Panc1 (cell line): Measurements from ENCODE around the gene PLCG2. TPM values are rescaled to one million over a fixed set of nuclear protein-coding genes. Genes with fewer than 3 reads are reported as not detected.

ENCODE experiments used
- ATAC-seq: fragments of 200-7000 bp; cut with Tn5 transposase; 2 replicates; pipeline ENCODE4 v1.9.1; 2020; ENCODE audit warnings: mild to moderate bottlenecking, moderate library complexity
- BruUV-seq: library from RNA; stranded (reverse); fragments of 400-500 nt; replicated peaks from 2 replicates; lab custom pipeline; 2021; lab: Mats Ljungman, UMichigan
- CTCF ChIA-PET: fragments of 300-600 bp; sonication (Branson Sonifier 250); formaldehyde crosslinking; loops from one replicate; lab custom pipeline; 2022; ENCODE audit warnings: antibody characterized with exemption; lab: Charles Lee
- POLR2A ChIA-PET: fragments of 300-600 bp; sonication (Branson Sonifier 250); formaldehyde crosslinking; loops from one replicate; lab custom pipeline; 2022; ENCODE audit warnings: antibody characterized with exemption; lab: Charles Lee
- DNase-seq: peaks from one replicate; pipeline ENCODE4 v3.0.0-alpha.2; 2010; ENCODE audit warnings: low read depth, low spot score
- H3K27ac ChIP-seq: 2 replicates; pipeline ENCODE4 v1.5.1; 2011; ENCODE audit warnings: mild to moderate bottlenecking, low read length, inconsistent platforms
- H3K27me3 ChIP-seq: fragments of 200-500 bp; sonication (Bioruptor generic); 2 replicates; pipeline ENCODE4 v1.6.0; 2014; ENCODE audit warnings: low read length, inconsistent platforms; ENCODE audit not compliant: control insufficient read depth, insufficient read depth
- H3K36me3 ChIP-seq: fragments of 200-500 bp; sonication (Bioruptor generic); 2 replicates; pipeline ENCODE4 v1.5.1; 2014; ENCODE audit warnings: inconsistent platforms, mild to moderate bottlenecking, low read length, moderate library complexity; ENCODE audit not compliant: control insufficient read depth, insufficient read depth
- H3K4me1 ChIP-seq: 2 replicates; pipeline ENCODE4 v1.5.1; 2011; ENCODE audit warnings: inconsistent platforms, mild to moderate bottlenecking, low read length, moderate library complexity; ENCODE audit not compliant: control insufficient read depth, insufficient read depth
- H3K4me3 ChIP-seq, 2 experiments: 2 replicates each; pipeline ENCODE4 v1.5.1; 2011 to 2012; ENCODE audit warnings: low read depth in 2 of 2, low read length in 2 of 2, mild to moderate bottlenecking in 2 of 2, inconsistent platforms in 1 of 2, moderate library complexity in 1 of 2
- H3K9me3 ChIP-seq: fragments of 200-500 bp; sonication (Bioruptor generic); 2 replicates; pipeline ENCODE4 v1.5.1; 2014; ENCODE audit warnings: low read depth, mild to moderate bottlenecking, inconsistent platforms, low read length, moderate library complexity; ENCODE audit not compliant: control insufficient read depth, insufficient read depth
- POLR2AphosphoS5 ChIP-seq: IDR thresholded peaks from 2 replicates; pipeline ENCODE4 v1.6.1; 2012; ENCODE audit warnings: mild to moderate bottlenecking, low read depth, low read length, moderate library complexity
- REST ChIP-seq, 2 experiments: IDR thresholded peaks; 2 replicates each; pipeline ENCODE4 v1.6.1; 2011 to 2012; ENCODE audit warnings: low read depth in 2 of 2, control low read depth in 1 of 2, low read length in 1 of 2, mild to moderate bottlenecking in 1 of 2, moderate library complexity in 1 of 2; ENCODE audit not compliant: insufficient read depth in 1 of 2
- SIN3A ChIP-seq: IDR thresholded peaks from 2 replicates; pipeline ENCODE4 v1.6.1; 2012; ENCODE audit warnings: low read depth, mild to moderate bottlenecking, low read length, moderate library complexity, borderline replicate concordance; ENCODE audit not compliant: insufficient read depth
- TCF7L2 ChIP-seq: IDR thresholded peaks from 2 replicates; pipeline ENCODE4 v1.6.1; 2011; ENCODE audit warnings: mild to moderate bottlenecking, low read depth, low read length, inconsistent platforms
- in situ Hi-C: cut with HindIII; loops from 2 replicates; pipeline ENCODE4 v1.10.0; 2016; ENCODE audit warnings: low sequenced_read_pairs, low pct_unique_long_range_greater_than_20kb
- intact Hi-C: fragments of 100-400 bp; cut with micrococcal nuclease; formaldehyde crosslinking; loops from one replicate; pipeline ENCODE4 v1.10.0; 2022; ENCODE audit not compliant: unreplicated experiment
- total RNA-seq: library from RNA; stranded (reverse); gene quantifications from one replicate; pipeline ENCODE4 v1.2.1, GENCODE V29; 2021; ENCODE audit not compliant: unreplicated experiment
- TF ChIP-seq, protein P1 (sequence below): fragments of 450-650 bp; IDR thresholded peaks from 2 replicates; pipeline ENCODE4 v1.5.1; 2017; ENCODE audit warnings: mild to moderate bottlenecking

PLCG2 gene
- total RNA-seq, 1 experiment from 2014 or later = 10.8 TPM

- ChIA-PET CTCF (no interaction called here), POLR2A (interaction anchor here (0.6 kb wide), 1 partner anchor 32 kb away, joined by 10 read pairs; no protein-coding TSS in a partner anchor)
- BruUV-seq = no TSS peak
- ATAC-seq (no peak), DNase-seq (no peak)
- H3K27ac ChIP-seq = no peak overlapping the region
- no peak overlapping the region for H3K4me3 ChIP-seq
- H3K4me1 ChIP-seq = no peaks in the 10 kb centered on the region
- no peak for TF ChIP-seq TCF7L2
- no peak for TF ChIP-seq SIN3A
- TF ChIP-seq, protein P1, sequence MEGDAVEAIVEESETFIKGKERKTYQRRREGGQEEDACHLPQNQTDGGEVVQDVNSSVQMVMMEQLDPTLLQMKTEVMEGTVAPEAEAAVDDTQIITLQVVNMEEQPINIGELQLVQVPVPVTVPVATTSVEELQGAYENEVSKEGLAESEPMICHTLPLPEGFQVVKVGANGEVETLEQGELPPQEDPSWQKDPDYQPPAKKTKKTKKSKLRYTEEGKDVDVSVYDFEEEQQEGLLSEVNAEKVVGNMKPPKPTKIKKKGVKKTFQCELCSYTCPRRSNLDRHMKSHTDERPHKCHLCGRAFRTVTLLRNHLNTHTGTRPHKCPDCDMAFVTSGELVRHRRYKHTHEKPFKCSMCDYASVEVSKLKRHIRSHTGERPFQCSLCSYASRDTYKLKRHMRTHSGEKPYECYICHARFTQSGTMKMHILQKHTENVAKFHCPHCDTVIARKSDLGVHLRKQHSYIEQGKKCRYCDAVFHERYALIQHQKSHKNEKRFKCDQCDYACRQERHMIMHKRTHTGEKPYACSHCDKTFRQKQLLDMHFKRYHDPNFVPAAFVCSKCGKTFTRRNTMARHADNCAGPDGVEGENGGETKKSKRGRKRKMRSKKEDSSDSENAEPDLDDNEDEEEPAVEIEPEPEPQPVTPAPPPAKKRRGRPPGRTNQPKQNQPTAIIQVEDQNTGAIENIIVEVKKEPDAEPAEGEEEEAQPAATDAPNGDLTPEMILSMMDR = no peak
- no peak for TF ChIP-seq REST (IDR thresholded peaks at IDR 0.05; ENCODE audit: insufficient read depth in 1 of 2, low read depth in 2 of 2, low read length in 1 of 2)
- TF ChIP-seq POLR2AphosphoS5 = no peak
- intact Hi-C loops (no loop called here), in situ Hi-C loops (no loop called here)
- H3K9me3 ChIP-seq = no peaks in the 10 kb centered on the region
- H3K27me3 ChIP-seq = no peaks in the 10 kb centered on the region
- no peaks in the 10 kb centered on the region for H3K36me3 ChIP-seq
These were observed 39.4 kb downstream of the PLCG2 start for GRCh38 chr16:81818568-81818896.

DNA sequence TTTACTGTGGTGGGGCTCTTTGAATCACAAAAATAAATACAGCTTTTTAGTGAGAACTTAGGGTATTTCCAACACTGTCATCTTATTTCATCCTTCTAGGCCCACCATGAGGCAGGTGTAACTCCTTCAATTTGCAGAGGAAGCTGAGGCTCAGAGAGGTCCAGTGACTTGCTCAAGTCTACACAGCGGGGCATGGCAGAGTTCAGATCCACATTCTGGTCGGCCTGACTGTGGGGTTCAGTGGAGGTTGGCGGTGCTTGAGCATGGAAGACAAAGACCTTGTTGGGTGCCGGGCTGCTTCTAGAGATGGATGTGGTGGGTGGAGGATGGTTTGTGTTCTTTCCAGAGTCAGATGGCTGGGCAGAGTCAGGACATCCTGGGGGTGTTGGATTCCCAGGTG, 39.8 kb downstream of the PLCG2 start:
- intact Hi-C loops = no loop called here
- Histone ChIP-seq H3K4me3 (no peak overlapping the region), H3K4me1 (no peaks in the 10 kb centered on the region), H3K27ac (no peak overlapping the region), H3K36me3 (no peaks in the 10 kb centered on the region), H3K9me3 (no peaks in the 10 kb centered on the region), H3K27me3 (no peaks in the 10 kb centered on the region)
- DNase-seq (no peak), ATAC-seq (no peak)
- ChIA-PET CTCF (no interaction called here), POLR2A (interaction anchor here (0.6 kb wide), 1 partner anchor 33 kb away, joined by 10 read pairs; no protein-coding TSS in a partner anchor)
- in situ Hi-C loops = no loop called here
- no TSS peak for BruUV-seq
- TF ChIP-seq, protein P1 = no peak
- TF ChIP-seq TCF7L2 = no peak
- TF ChIP-seq REST (IDR thresholded peaks at IDR 0.05; ENCODE audit: insufficient read depth in 1 of 2, low read depth in 2 of 2, low read length in 1 of 2) = no peak
- no peak for TF ChIP-seq POLR2AphosphoS5
- TF ChIP-seq SIN3A = no peak
